ENCODE measurements around the gene BTBD10. TPM values are rescaled to one million over a fixed set of nuclear protein-coding genes. Genes with fewer than 3 reads are reported as not detected.

Gene BTBD10
- total and polyA plus RNA-seq, 12 donors: 9.3 to 39.8 (median 21.9) TPM

GRCh38 chr11:13343931-13344717 is 118.9 kb downstream of the BTBD10 start:
- TF ChIP-seq CTCF (IDR thresholded peaks at IDR 0.05): peak; percentile 77 to 88 (median 85)
- no peak for TF ChIP-seq POLR2A (IDR thresholded peaks at IDR 0.05)
- intact Hi-C loops (cut with DNase I): loop anchor here (5.0 kb wide), 1 partner anchor 132 kb away; no protein-coding TSS in a partner anchor
- Histone ChIP-seq H3K9me3 (replicated peaks in 1 of 3) (no peaks in the 10 kb centered on the region), H3K4me3 (no peak overlapping the region), H3K27ac (no peak overlapping the region), H3K27me3 (no peaks in the 10 kb centered on the region), H3K36me3 (replicated peaks in 1 of 2) (no peaks in the 10 kb centered on the region), H3K4me1 (replicated peaks in 1 of 2) (peaks cover 0 to 17% of the 10 kb centered on the region in 2 donors)
- DNase-seq: peak; percentile 62 to 90 (median 73)
- 63 to 68% (median 64%) methylated on average over 9 to 10 of the region's 10 CpGs for WGBS, 4 donors

- 83 to 96% (median 92%) methylated on average over 3 to 4 of the region's 4 CpGs for WGBS, 4 donors
These were observed 120.0 kb downstream of the BTBD10 start for GRCh38 chr11:13343067-13343466.

GRCh38 chr11:13341026-13341425 is 122.0 kb downstream of the BTBD10 start:
- Histone ChIP-seq H3K36me3 (replicated peaks in 1 of 2) (no peaks in the 10 kb centered on the region), H3K4me1 (replicated peaks in 1 of 2) (peaks cover 15 to 34% of the 10 kb centered on the region in 2 donors), H3K9me3 (replicated peaks in 1 of 3) (no peaks in the 10 kb centered on the region), H3K27me3 (no peaks in the 10 kb centered on the region), H3K4me3 (no peak overlapping the region), H3K27ac (no peak overlapping the region)
- 61 to 74% (median 69%) methylated on average over 5 of the region's 5 CpGs for whole genome bisulfite sequencing, 4 donors
- intact Hi-C loops (cut with DNase I): loop anchor here (5.0 kb wide), 1 partner anchor 129 kb away; no protein-coding TSS in a partner anchor
- TF ChIP-seq POLR2A (IDR thresholded peaks at IDR 0.05): no peak
- TF ChIP-seq CTCF (IDR thresholded peaks at IDR 0.05): no peak
- peak in 1 of 7 donors; percentile 26 for DNase-seq

More at GRCh38 chr11:13343067-13343466, 120.0 kb downstream of the BTBD10 start:
- Histone ChIP-seq H3K4me3 (no peak overlapping the region), H3K9me3 (replicated peaks in 1 of 3) (no peaks in the 10 kb centered on the region), H3K36me3 (replicated peaks in 1 of 2) (no peaks in the 10 kb centered on the region), H3K4me1 (replicated peaks in 1 of 2) (peaks cover 10 to 26% of the 10 kb centered on the region in 2 donors), H3K27ac (no peak overlapping the region), H3K27me3 (no peaks in the 10 kb centered on the region)
- intact Hi-C loops (cut with DNase I): loop anchor here (5.0 kb wide), 1 partner anchor 131 kb away; no protein-coding TSS in a partner anchor
- no peak for DNase-seq
- TF ChIP-seq CTCF (IDR thresholded peaks at IDR 0.05) (no peak), POLR2A (IDR thresholded peaks at IDR 0.05) (no peak)

Data from adrenal gland (tissue), 12 donors.